Osteocyte (in vitro differentiated cells): ENCODE data around the gene CAPN10. TPM values are rescaled to one million over a fixed set of nuclear protein-coding genes. Genes with fewer than 3 reads are reported as not detected.

ENCODE experiments used
- DNase-seq: peaks from one replicate; pipeline ENCODE4 v3.0.0; 2021; ENCODE audit warnings: mixed read lengths; ENCODE audit not compliant: unreplicated experiment; ENCODE audit errors: extremely low spot score
- H3K27ac Mint-ChIP-seq: one replicate; pipeline ENCODE4 v1.8.0; 2021; ENCODE audit warnings: mild to moderate bottlenecking, mixed read lengths; ENCODE audit not compliant: unreplicated experiment
- H3K27me3 Mint-ChIP-seq: one replicate; pipeline ENCODE4 v1.8.0; 2021; ENCODE audit warnings: mixed read lengths; ENCODE audit not compliant: unreplicated experiment
- H3K36me3 Mint-ChIP-seq: one replicate; pipeline ENCODE4 v1.8.0; 2021; ENCODE audit warnings: mixed read lengths; ENCODE audit not compliant: unreplicated experiment
- H3K4me1 Mint-ChIP-seq: one replicate; pipeline ENCODE4 v1.8.0; 2021; ENCODE audit warnings: mixed read lengths; ENCODE audit not compliant: unreplicated experiment
- H3K4me3 Mint-ChIP-seq: one replicate; pipeline ENCODE4 v1.8.0; 2021; ENCODE audit warnings: mild to moderate bottlenecking, moderate library complexity, mixed read lengths; ENCODE audit not compliant: unreplicated experiment
- H3K9me3 Mint-ChIP-seq: one replicate; pipeline ENCODE4 v1.8.0; 2021; ENCODE audit warnings: mixed read lengths; ENCODE audit not compliant: unreplicated experiment
- CTCF ChIP-seq: fragments of 200-600 bp; sonication (generic); IDR thresholded peaks from 2 replicates; pipeline ENCODE4 v1.5.0; 2021; ENCODE audit warnings: antibody characterized with exemption, mild to moderate bottlenecking, moderate library complexity
- total RNA-seq: library from RNA; stranded (reverse); gene quantifications from 2 replicates; pipeline ENCODE4 v1.2.1, GENCODE V29; 2021

The CAPN10 gene
- total RNA-seq, 1 donor from 2014 or later = 37.7 TPM

GRCh38 chr2:240574386-240575100 is 12.0 kb upstream of the CAPN10 start:
- Mint-ChIP-seq H3K9me3 (no peaks in the 10 kb centered on the region), H3K4me1 (peaks cover 12% of the 10 kb centered on the region), H3K4me3 (no peak overlapping the region), H3K36me3 (no peaks in the 10 kb centered on the region), H3K27ac (no peak overlapping the region), H3K27me3 (no peaks in the 10 kb centered on the region)
- TF ChIP-seq CTCF = no peak
- DNase-seq = no peak

DNA sequence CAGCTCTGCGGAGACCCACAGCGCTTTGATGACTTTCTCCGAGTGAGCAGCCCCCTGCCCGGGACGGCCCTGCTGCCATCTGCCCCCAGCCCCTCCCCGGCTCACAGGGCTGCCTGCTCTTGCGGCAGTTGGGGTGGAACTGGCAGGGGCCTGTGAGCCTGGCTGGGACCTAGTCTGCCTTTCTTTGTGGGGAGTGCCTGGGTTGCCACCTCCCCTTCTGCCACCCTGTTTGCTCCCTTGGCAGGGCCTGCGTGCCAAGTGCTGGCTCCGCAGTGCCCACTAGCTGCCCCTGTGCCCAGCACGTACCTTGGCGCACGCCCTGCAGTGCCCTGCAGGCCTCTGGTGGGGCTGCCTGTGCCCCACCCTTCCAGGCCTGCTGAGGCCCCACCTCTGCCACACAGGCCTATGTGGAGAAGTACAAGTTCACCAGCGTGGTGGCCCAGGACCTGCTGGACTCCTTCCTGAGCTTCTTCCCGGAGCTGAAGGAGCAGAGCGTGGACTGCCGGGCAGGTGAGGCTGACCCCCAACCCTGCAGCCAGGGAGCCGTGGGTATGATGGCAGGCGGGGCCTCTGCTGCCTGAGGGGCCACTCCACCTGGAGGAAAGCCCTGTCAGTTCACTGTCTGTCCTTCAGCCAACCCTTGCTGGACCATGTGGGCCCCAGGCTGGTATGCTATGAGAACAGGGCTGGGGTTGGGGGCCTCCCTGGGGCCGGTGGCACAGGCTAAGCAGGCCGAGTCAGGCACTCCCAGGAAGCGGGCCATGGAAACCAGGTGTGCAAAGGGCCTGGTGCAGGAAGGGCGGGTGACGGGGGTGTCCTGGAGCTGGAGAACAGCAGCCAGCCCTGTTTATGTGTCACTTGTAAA is 11.2 kb upstream of the CAPN10 start:
- DNase-seq = no peak
- Mint-ChIP-seq H3K9me3 (peaks cover under 1% of the 10 kb centered on the region), H3K27ac (no peak overlapping the region), H3K36me3 (no peaks in the 10 kb centered on the region), H3K4me3 (no peak overlapping the region), H3K4me1 (peaks cover 13% of the 10 kb centered on the region), H3K27me3 (no peaks in the 10 kb centered on the region)
- TF ChIP-seq CTCF = no peak

- no peak for TF ChIP-seq CTCF
- Mint-ChIP-seq H3K27me3 (no peaks in the 10 kb centered on the region), H3K36me3 (no peaks in the 10 kb centered on the region), H3K4me3 (no peak overlapping the region), H3K9me3 (peaks cover 6% of the 10 kb centered on the region), H3K27ac (no peak overlapping the region), H3K4me1 (peaks cover 14% of the 10 kb centered on the region)
- DNase-seq = no peak
Measured at GRCh38 chr2:240576036-240576435, 10.5 kb upstream of the CAPN10 start.

- H3K9me3 Mint-ChIP-seq = peaks cover 12% of the 10 kb centered on the region
- DNase-seq = no peak
- peaks cover 3% of the 10 kb centered on the region for H3K36me3 Mint-ChIP-seq
- no peak for TF ChIP-seq CTCF
- H3K27ac Mint-ChIP-seq = no peak overlapping the region
- H3K4me1 Mint-ChIP-seq = peaks cover 10% of the 10 kb centered on the region
- H3K27me3 Mint-ChIP-seq = no peaks in the 10 kb centered on the region
- H3K4me3 Mint-ChIP-seq = no peak overlapping the region
Measured at GRCh38 chr2:240576436-240577205, 9.9 kb upstream of the CAPN10 start.
